OCI-LY1 (cell line): ENCODE measurements around the gene TEX261.

Experiments
- EZH2 ChIP-seq: fragments of 200-600 bp; sonication (generic), shearing (Covaris generic); IDR thresholded peaks from 2 replicates; pipeline ENCODE4 v1.8.0; 2017; ENCODE audit warnings: borderline replicate concordance, mixed run types, mild to moderate bottlenecking, antibody characterized with exemption, low read length, moderate library complexity, mixed read lengths
- TF ChIP-seq, protein P1 (sequence below): fragments of 200-600 bp; sonication (generic), shearing (Covaris generic); IDR thresholded peaks from 2 replicates; pipeline ENCODE4 v1.5.1; 2017; ENCODE audit warnings: mild to moderate bottlenecking, antibody characterized with exemption, low read length, moderate library complexity, mixed read lengths

DNA sequence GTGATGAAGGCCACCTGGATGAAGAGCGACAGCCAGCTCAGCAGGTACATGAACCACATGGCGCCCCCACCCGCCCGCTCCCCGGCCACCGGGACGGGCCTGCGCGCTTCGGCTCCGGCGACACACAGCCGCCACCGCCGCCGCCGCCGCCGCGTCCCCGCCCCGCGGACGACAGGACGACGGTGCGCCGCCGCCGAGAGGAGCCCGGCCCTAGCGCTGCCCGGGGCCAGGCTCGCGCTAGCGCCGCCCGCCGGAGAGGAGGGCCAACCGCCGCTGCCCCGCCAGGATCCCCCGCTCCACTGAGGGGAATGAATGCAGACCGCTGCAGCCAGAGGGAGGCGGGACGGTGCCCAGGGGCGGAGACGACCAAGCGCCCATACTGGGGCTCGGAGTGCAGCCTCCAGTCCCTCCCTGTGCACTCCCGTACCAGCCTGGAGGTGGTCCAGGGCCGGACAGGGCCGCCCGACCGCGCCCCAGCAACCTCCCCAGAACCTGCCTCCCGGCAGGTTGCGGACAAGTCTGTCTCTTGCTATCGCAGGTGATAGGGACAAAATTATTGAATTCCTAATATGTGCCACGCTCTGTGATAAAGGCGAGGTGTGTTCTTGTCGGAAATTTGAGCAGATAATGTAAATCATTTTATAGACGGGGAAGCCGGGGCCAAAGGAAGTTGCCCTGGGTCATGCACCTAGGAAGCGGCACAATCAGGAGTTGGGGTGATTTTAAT, at the start of gene TEX261:
- TF ChIP-seq, protein P1, sequence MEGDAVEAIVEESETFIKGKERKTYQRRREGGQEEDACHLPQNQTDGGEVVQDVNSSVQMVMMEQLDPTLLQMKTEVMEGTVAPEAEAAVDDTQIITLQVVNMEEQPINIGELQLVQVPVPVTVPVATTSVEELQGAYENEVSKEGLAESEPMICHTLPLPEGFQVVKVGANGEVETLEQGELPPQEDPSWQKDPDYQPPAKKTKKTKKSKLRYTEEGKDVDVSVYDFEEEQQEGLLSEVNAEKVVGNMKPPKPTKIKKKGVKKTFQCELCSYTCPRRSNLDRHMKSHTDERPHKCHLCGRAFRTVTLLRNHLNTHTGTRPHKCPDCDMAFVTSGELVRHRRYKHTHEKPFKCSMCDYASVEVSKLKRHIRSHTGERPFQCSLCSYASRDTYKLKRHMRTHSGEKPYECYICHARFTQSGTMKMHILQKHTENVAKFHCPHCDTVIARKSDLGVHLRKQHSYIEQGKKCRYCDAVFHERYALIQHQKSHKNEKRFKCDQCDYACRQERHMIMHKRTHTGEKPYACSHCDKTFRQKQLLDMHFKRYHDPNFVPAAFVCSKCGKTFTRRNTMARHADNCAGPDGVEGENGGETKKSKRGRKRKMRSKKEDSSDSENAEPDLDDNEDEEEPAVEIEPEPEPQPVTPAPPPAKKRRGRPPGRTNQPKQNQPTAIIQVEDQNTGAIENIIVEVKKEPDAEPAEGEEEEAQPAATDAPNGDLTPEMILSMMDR, result peak; percentile 53
- no peak for TF ChIP-seq EZH2
